ENCODE measurements around the gene ERCC4.
"Not testable (repeated sequence)": the region's sequence is repeated elsewhere in the genome, so short reads cannot be mapped to it uniquely, and the experiment has no call there.

DNA sequence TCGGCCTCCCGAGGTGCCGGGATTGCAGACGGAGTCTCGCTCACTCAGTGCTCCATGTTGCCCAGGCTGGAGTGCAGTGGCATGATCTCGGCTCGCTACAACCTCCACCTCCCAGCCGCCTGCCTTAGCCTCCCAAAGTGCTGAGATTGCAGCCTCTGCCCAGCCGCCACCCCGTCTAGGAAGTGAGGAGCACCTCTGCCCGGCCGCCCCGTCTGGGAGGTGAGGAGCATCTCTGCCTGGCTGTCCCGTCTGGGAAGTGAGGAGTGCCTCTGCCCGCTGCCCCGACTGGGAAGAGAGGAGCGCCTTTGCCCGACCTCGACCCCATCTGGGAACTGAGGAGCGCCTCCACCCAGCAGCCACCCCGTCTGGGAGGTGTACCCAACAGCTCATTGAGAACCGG lies 30.6 kb upstream of the ERCC4 start:
- TF ChIP-seq, protein P1, sequence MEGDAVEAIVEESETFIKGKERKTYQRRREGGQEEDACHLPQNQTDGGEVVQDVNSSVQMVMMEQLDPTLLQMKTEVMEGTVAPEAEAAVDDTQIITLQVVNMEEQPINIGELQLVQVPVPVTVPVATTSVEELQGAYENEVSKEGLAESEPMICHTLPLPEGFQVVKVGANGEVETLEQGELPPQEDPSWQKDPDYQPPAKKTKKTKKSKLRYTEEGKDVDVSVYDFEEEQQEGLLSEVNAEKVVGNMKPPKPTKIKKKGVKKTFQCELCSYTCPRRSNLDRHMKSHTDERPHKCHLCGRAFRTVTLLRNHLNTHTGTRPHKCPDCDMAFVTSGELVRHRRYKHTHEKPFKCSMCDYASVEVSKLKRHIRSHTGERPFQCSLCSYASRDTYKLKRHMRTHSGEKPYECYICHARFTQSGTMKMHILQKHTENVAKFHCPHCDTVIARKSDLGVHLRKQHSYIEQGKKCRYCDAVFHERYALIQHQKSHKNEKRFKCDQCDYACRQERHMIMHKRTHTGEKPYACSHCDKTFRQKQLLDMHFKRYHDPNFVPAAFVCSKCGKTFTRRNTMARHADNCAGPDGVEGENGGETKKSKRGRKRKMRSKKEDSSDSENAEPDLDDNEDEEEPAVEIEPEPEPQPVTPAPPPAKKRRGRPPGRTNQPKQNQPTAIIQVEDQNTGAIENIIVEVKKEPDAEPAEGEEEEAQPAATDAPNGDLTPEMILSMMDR (conservative IDR thresholded peaks at IDR 0.05): not testable (repeated sequence)
- TF ChIP-seq ZFX (IDR thresholded peaks at IDR 0.05): not testable (repeated sequence)
